Osteoblast (primary cell): ENCODE results near the gene GALK1. TPM values are rescaled to one million over a fixed set of nuclear protein-coding genes. Genes with fewer than 3 reads are reported as not detected.
A peak's percentile ranks its signal among the peaks of the same experiment; 100 is the strongest.

ENCODE experiments used
- DNase-seq: peaks from one replicate; pipeline ENCODE4 v3.0.0; 2011; ENCODE audit warnings: low spot score, mixed read lengths; ENCODE audit not compliant: insufficient read length; ENCODE audit errors: missing footprints
- H2AFZ ChIP-seq: 2 replicates; pipeline ENCODE4 v1.6.0; 2011; ENCODE audit warnings: mild to moderate bottlenecking, low read length
- H3K27ac ChIP-seq: 2 replicates; pipeline ENCODE4 v1.5.1; 2011; ENCODE audit warnings: mild to moderate bottlenecking, low read depth, low read length, moderate library complexity
- H3K27me3 ChIP-seq: 2 replicates; pipeline ENCODE4 v1.6.0; 2012; ENCODE audit warnings: mild to moderate bottlenecking, control low read depth, inconsistent platforms, low read length, moderate library complexity; ENCODE audit not compliant: insufficient read depth
- H3K36me3 ChIP-seq: 2 replicates; pipeline ENCODE4 v1.5.1; 2011; ENCODE audit warnings: mild to moderate bottlenecking, low read length, control low read depth, moderate library complexity; ENCODE audit not compliant: insufficient read depth
- H3K4me1 ChIP-seq: 2 replicates; pipeline ENCODE4 v1.5.1; 2011; ENCODE audit warnings: mild to moderate bottlenecking, low read length, control low read depth, moderate library complexity; ENCODE audit not compliant: insufficient read depth
- H3K4me2 ChIP-seq: 2 replicates; pipeline ENCODE4 v1.6.0; 2011; ENCODE audit warnings: mild to moderate bottlenecking, low read length; ENCODE audit not compliant: insufficient read depth
- H3K4me3 ChIP-seq: fragments of 200-600 bp; sonication (generic); 3 replicates; pipeline ENCODE4 v1.5.1; 2012; ENCODE audit warnings: mild to moderate bottlenecking, low read length, inconsistent platforms; ENCODE audit not compliant: insufficient read depth
- H3K79me2 ChIP-seq: 2 replicates; pipeline ENCODE4 v1.6.0; 2012; ENCODE audit warnings: mild to moderate bottlenecking, low read length, control low read depth, inconsistent platforms; ENCODE audit not compliant: insufficient read depth
- H3K9me3 ChIP-seq: 2 replicates; pipeline ENCODE4 v1.5.1; 2011; ENCODE audit warnings: low read depth, low read length, control low read depth
- H4K20me1 ChIP-seq: 2 replicates; pipeline ENCODE4 v1.6.0; 2012; ENCODE audit warnings: mild to moderate bottlenecking, low read length, control low read depth; ENCODE audit not compliant: insufficient read depth
- CTCF ChIP-seq: IDR thresholded peaks from 2 replicates; pipeline ENCODE4 v1.5.1; 2011; ENCODE audit warnings: mild to moderate bottlenecking, low read depth, low read length, moderate library complexity; ENCODE audit errors: extremely low read depth
- total RNA-seq: library from RNA; depleted of rRNA; stranded (reverse); fragments of >200 nt; gene quantifications from 2 replicates; pipeline ENCODE4 v1.2.3, GENCODE V29; 2012

GALK1 gene
- total RNA-seq, 1 donor: 25.3 TPM

- H3K36me3 ChIP-seq: no peaks in the 10 kb centered on the region
- peak; percentile 82 for DNase-seq
- H3K27ac ChIP-seq: no peak overlapping the region
- H3K4me2 ChIP-seq: no peak overlapping the region
- H4K20me1 ChIP-seq: no peaks in the 10 kb centered on the region
- H3K4me3 ChIP-seq: no peak overlapping the region
- no peak for TF ChIP-seq CTCF
- no peaks in the 10 kb centered on the region for H3K27me3 ChIP-seq
- no peaks in the 10 kb centered on the region for H3K9me3 ChIP-seq
- no peak overlapping the region for H2AFZ ChIP-seq
- H3K79me2 ChIP-seq: no peaks in the 10 kb centered on the region
- H3K4me1 ChIP-seq: peaks cover 16% of the 10 kb centered on the region
Measured at GRCh38 chr17:75751676-75752404, 13.2 kb downstream of the GALK1 start.

- Histone ChIP-seq H3K27ac (no peak overlapping the region), H3K4me3 (no peak overlapping the region), H3K4me1 (peaks cover 16% of the 10 kb centered on the region), H2AFZ (no peak overlapping the region), H3K27me3 (no peaks in the 10 kb centered on the region), H3K79me2 (no peaks in the 10 kb centered on the region), H3K9me3 (no peaks in the 10 kb centered on the region), H3K36me3 (no peaks in the 10 kb centered on the region), H4K20me1 (no peaks in the 10 kb centered on the region), H3K4me2 (no peak overlapping the region)
- no peak for TF ChIP-seq CTCF
- DNase-seq: peak; percentile 81
Measured at GRCh38 chr17:75750661-75751423, 14.2 kb downstream of the GALK1 start.

- DNase-seq: peak; percentile 99
- Histone ChIP-seq H3K9me3 (no peaks in the 10 kb centered on the region), H4K20me1 (no peaks in the 10 kb centered on the region), H3K4me1 (peaks cover 16% of the 10 kb centered on the region), H3K4me2 (peak overlapping the region; percentile 54), H3K27me3 (no peaks in the 10 kb centered on the region), H3K79me2 (no peaks in the 10 kb centered on the region), H3K36me3 (no peaks in the 10 kb centered on the region), H3K4me3 (peak overlapping the region; percentile 8), H3K27ac (no peak overlapping the region), H2AFZ (peak overlapping the region; percentile 69)
- peak; percentile 91 for TF ChIP-seq CTCF
Measured at GRCh38 chr17:75749545-75750389, 15.2 kb downstream of the GALK1 start.
